ENCODE results near the gene TP53I3. TPM values are rescaled to one million over a fixed set of nuclear protein-coding genes. Genes with fewer than 3 reads are reported as not detected.
"Not testable (repeated sequence)": the region's sequence is repeated elsewhere in the genome, so short reads cannot be mapped to it uniquely, and the experiment has no call there.

TP53I3 gene
- polyA plus RNA-seq, 3 donors = 14.6 to 50.4 (median 33.0) TPM

GRCh38 chr2:24043133-24043532 lies 41.5 kb downstream of the TP53I3 start:
- 91 to 96% (median 92%) methylated on average over 6 of the region's 6 CpGs for WGBS, 3 donors
- not testable (repeated sequence) for H3K27ac ChIP-seq (ENCODE audit: low read depth, low read length)

DNA sequence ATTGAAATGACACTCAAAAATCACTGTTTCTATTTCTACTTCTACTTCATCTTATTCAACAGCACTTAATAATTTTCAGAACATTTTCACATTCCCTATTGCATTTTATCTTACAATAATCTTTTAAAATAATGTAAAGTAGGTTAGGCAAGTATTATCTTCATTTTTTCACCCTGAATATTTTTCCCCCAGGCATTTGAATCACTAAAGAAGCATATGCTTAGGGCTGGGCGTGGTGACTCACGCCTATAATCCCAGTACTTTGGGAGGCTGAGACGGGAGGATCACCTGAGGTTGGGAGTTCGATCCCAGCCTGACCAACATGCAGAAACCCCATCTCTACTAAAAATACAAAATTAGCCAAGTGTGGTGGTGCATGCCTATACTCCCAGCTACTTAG lies 44.1 kb downstream of the TP53I3 start:
- 87 to 95% (median 95%) methylated on average over 4 of the region's 4 CpGs for WGBS, 3 donors
- no peak overlapping the region for H3K27ac ChIP-seq (ENCODE audit: low read depth, low read length)

- 87 to 97% (median 89%) methylated on average over 9 of the region's 9 CpGs for WGBS, 3 donors
- no peak overlapping the region for H3K27ac ChIP-seq (ENCODE audit: low read depth, low read length)
Observed at GRCh38 chr2:24038786-24039499, 45.7 kb downstream of the TP53I3 start.

Other genes starting within 250 kb of the TP53I3 start
- gene ATAD2B, start 157.7 kb downstream of the TP53I3 start, polyA plus RNA-seq = 1 to 10 TPM; 2.0 to 3.9 (median 3.2) TPM
- 10 to 100 TPM in 1 of 3 donors, 1 to 10 TPM in 2; 2.8 to 15.1 (median 7.7) TPM for gene UBXN2A, start 144.4 kb downstream of the TP53I3 start, polyA plus RNA-seq
- under 1 TPM in 2 of 3 donors, not detected in 1; 0.06 to 0.18 TPM for gene MFSD2B, start 74.7 kb downstream of the TP53I3 start, polyA plus RNA-seq
- 1 to 10 TPM; 1.9 to 2.0 (median 1.9) TPM for gene WDCP, start 37.4 kb downstream of the TP53I3 start, polyA plus RNA-seq
- 1 to 10 TPM; 6.7 to 8.2 (median 7.9) TPM for gene FKBP1B, start 35.1 kb downstream of the TP53I3 start, polyA plus RNA-seq
- 100 to 1,000 TPM in 1 of 3 donors, 10 to 100 TPM in 2; 57.6 to 137 (median 86.0) TPM for gene SF3B6, start 8.5 kb downstream of the TP53I3 start, polyA plus RNA-seq
- gene PFN4, start 38.5 kb upstream of the TP53I3 start, polyA plus RNA-seq = under 1 TPM; 0.31 to 0.79 (median 0.46) TPM
- gene FAM228B, start 38.6 kb upstream of the TP53I3 start, polyA plus RNA-seq = 10 to 100 TPM in 2 of 3 donors, 1 to 10 TPM in 1; 3.1 to 27.1 (median 10.8) TPM
- 1 to 10 TPM in 2 of 3 donors, under 1 TPM in 1; 0.29 to 5.6 (median 4.0) TPM for gene FAM228A, start 90.2 kb upstream of the TP53I3 start, polyA plus RNA-seq